Hepatocyte (in vitro differentiated cells): ENCODE data around the gene DNM3. TPM values are rescaled to one million over a fixed set of nuclear protein-coding genes. Genes with fewer than 3 reads are reported as not detected.

ENCODE experiments used
- DNase-seq: peaks from one replicate; pipeline ENCODE4 v3.0.0-alpha.2; 2016; ENCODE audit warnings: low spot score
- H2AFZ ChIP-seq: fragments of 200-600 bp; sonication (generic); 2 replicates; pipeline ENCODE4 v1.6.0; 2016; ENCODE audit warnings: antibody characterized with exemption, mild to moderate bottlenecking
- H3K27ac ChIP-seq: fragments of 200-600 bp; sonication (generic); 2 replicates; pipeline ENCODE4 v1.5.1; 2016; ENCODE audit warnings: mild to moderate bottlenecking
- H3K27me3 ChIP-seq: fragments of 200-600 bp; sonication (generic); 2 replicates; pipeline ENCODE4 v1.6.1; 2016
- H3K36me3 ChIP-seq: fragments of 200-600 bp; sonication (generic); replicated peaks from 2 replicates; pipeline ENCODE4 v1.5.1; 2016; ENCODE audit warnings: low read depth; ENCODE audit not compliant: insufficient read depth
- H3K4me1 ChIP-seq: fragments of 200-600 bp; sonication (generic); 2 replicates; pipeline ENCODE4 v1.5.1; 2016; ENCODE audit warnings: mild to moderate bottlenecking, moderate library complexity; ENCODE audit not compliant: insufficient read depth
- H3K4me2 ChIP-seq: fragments of 200-600 bp; sonication (generic); 2 replicates; pipeline ENCODE4 v1.6.0; 2016
- H3K4me3 ChIP-seq: fragments of 200-600 bp; sonication (generic); 2 replicates; pipeline ENCODE4 v1.5.1; 2016; ENCODE audit warnings: mild to moderate bottlenecking
- H3K79me2 ChIP-seq: fragments of 200-600 bp; sonication (generic); 2 replicates; pipeline ENCODE4 v1.6.0; 2017; ENCODE audit warnings: mild to moderate bottlenecking
- H3K9me2 ChIP-seq: fragments of 200-600 bp; sonication (generic); replicated peaks from 2 replicates; pipeline ENCODE4 v1.6.0; 2017; ENCODE audit warnings: mild to moderate bottlenecking; ENCODE audit not compliant: insufficient read depth
- H3K9me3 ChIP-seq: fragments of 200-600 bp; sonication (generic); 2 replicates; pipeline ENCODE4 v1.5.1; 2016; ENCODE audit warnings: low read depth, mild to moderate bottlenecking
- H4K20me1 ChIP-seq: fragments of 200-600 bp; sonication (generic); 2 replicates; pipeline ENCODE4 v1.6.0; 2016; ENCODE audit warnings: mild to moderate bottlenecking; ENCODE audit not compliant: insufficient read depth, poor library complexity, severe bottlenecking
- EZH2 ChIP-seq: fragments of 200-600 bp; sonication (generic); IDR thresholded peaks from 2 replicates; pipeline ENCODE4 v1.6.1; 2016; ENCODE audit warnings: antibody characterized with exemption, mild to moderate bottlenecking, borderline replicate concordance
- EZH2phosphoT487 ChIP-seq: fragments of 200-600 bp; sonication (generic); IDR thresholded peaks from one replicate; pipeline ENCODE4 v1.6.1; 2018; ENCODE audit warnings: antibody characterized with exemption, mild to moderate bottlenecking, low read depth, moderate library complexity; ENCODE audit not compliant: unreplicated experiment, severe bottlenecking
- WGBS: methylation state at CpG from one replicate; pipeline ENCODE4 v1.1.6; 2016; ENCODE audit warnings: low lambda C conversion rate; ENCODE audit errors: missing lambda C conversion rate; 5-methylcytosine and 5-hydroxymethylcytosine counted together
- polyA plus RNA-seq: library from polyadenylated mRNA; unstranded; fragments of >200 nt; fragmentation: Nextera tagmentation; extraction: Ambion mirVana; gene quantifications from 2 replicates; pipeline ENCODE4 v1.2.1, GENCODE V29; 2016
- total RNA-seq: library from RNA; depleted of rRNA; stranded (reverse); fragments of >200 nt; gene quantifications from 2 replicates; pipeline ENCODE4 v1.2.3, GENCODE V29; 2014
- TF ChIP-seq, protein P1 (sequence below): fragments of 200-600 bp; sonication (generic); IDR thresholded peaks from 2 replicates; pipeline ENCODE4 v1.5.1; 2016; ENCODE audit warnings: antibody characterized with exemption, mild to moderate bottlenecking; ENCODE audit not compliant: poor library complexity

The DNM3 gene
- total and polyA plus RNA-seq, 2 experiments from 2014 or later = 1.5 TPM; not detected in 1

GRCh38 chr1:171931752-171932151 lies 90.5 kb downstream of the DNM3 start:
- no peak overlapping the region for H3K4me2 ChIP-seq
- DNase-seq = no peak
- H3K4me3 ChIP-seq = no peak overlapping the region
- H4K20me1 ChIP-seq = no peaks in the 10 kb centered on the region
- no peak for TF ChIP-seq EZH2
- H3K9me2 ChIP-seq = no peaks in the 10 kb centered on the region
- H3K4me1 ChIP-seq = no peaks in the 10 kb centered on the region
- H3K79me2 ChIP-seq = no peaks in the 10 kb centered on the region
- H3K27ac ChIP-seq = no peak overlapping the region
- H3K36me3 ChIP-seq = no peaks in the 10 kb centered on the region
- no peaks in the 10 kb centered on the region for H3K9me3 ChIP-seq
- H3K27me3 ChIP-seq = no peaks in the 10 kb centered on the region
- no peak overlapping the region for H2AFZ ChIP-seq

- Histone ChIP-seq H3K4me3 (no peak overlapping the region), H2AFZ (no peak overlapping the region), H3K9me3 (no peaks in the 10 kb centered on the region), H3K27ac (no peak overlapping the region), H3K27me3 (no peaks in the 10 kb centered on the region), H3K9me2 (no peaks in the 10 kb centered on the region), H3K79me2 (no peaks in the 10 kb centered on the region), H3K4me1 (no peaks in the 10 kb centered on the region), H3K4me2 (no peak overlapping the region), H4K20me1 (no peaks in the 10 kb centered on the region), H3K36me3 (no peaks in the 10 kb centered on the region)
- TF ChIP-seq EZH2 (no peak), EZH2phosphoT487 (no peak)
- TF ChIP-seq, protein P1, sequence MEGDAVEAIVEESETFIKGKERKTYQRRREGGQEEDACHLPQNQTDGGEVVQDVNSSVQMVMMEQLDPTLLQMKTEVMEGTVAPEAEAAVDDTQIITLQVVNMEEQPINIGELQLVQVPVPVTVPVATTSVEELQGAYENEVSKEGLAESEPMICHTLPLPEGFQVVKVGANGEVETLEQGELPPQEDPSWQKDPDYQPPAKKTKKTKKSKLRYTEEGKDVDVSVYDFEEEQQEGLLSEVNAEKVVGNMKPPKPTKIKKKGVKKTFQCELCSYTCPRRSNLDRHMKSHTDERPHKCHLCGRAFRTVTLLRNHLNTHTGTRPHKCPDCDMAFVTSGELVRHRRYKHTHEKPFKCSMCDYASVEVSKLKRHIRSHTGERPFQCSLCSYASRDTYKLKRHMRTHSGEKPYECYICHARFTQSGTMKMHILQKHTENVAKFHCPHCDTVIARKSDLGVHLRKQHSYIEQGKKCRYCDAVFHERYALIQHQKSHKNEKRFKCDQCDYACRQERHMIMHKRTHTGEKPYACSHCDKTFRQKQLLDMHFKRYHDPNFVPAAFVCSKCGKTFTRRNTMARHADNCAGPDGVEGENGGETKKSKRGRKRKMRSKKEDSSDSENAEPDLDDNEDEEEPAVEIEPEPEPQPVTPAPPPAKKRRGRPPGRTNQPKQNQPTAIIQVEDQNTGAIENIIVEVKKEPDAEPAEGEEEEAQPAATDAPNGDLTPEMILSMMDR = no peak
- 66% methylated on average over 3 of the region's 3 CpGs for WGBS
- no peak for DNase-seq
Measured at GRCh38 chr1:171934664-171935063, 93.4 kb downstream of the DNM3 start.

DNA sequence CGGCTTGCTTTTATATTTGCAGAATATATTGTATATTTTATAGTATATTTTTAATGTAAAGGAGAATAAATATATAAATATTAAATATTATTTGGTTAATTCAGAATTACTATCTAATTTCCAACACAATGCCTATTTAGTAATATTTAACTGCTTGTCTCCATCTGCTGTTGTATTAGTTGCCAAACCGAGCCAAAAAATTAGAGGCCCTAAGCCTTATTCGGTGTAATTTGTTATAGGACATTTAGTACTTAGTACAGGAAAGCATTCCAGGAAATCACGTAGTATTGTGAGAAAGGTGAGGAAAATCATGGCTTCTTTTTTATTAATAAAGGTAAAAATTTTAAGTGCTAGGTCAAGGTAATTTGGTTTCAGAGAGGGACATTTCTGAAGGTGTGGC lies 93.8 kb downstream of the DNM3 start:
- H3K9me2 ChIP-seq = no peaks in the 10 kb centered on the region
- H2AFZ ChIP-seq = no peak overlapping the region
- no peak overlapping the region for H3K27ac ChIP-seq
- H4K20me1 ChIP-seq = no peaks in the 10 kb centered on the region
- H3K4me1 ChIP-seq = peaks cover 3% of the 10 kb centered on the region
- no peaks in the 10 kb centered on the region for H3K36me3 ChIP-seq
- no peaks in the 10 kb centered on the region for H3K79me2 ChIP-seq
- no peaks in the 10 kb centered on the region for H3K9me3 ChIP-seq
- H3K27me3 ChIP-seq = no peaks in the 10 kb centered on the region
- H3K4me2 ChIP-seq = no peak overlapping the region
- no peak for DNase-seq
- no peak for TF ChIP-seq EZH2phosphoT487
- TF ChIP-seq, protein P1 = no peak
- TF ChIP-seq EZH2 = no peak
- 94% methylated on average over 4 of the region's 4 CpGs for WGBS
- H3K4me3 ChIP-seq = no peak overlapping the region

DNA sequence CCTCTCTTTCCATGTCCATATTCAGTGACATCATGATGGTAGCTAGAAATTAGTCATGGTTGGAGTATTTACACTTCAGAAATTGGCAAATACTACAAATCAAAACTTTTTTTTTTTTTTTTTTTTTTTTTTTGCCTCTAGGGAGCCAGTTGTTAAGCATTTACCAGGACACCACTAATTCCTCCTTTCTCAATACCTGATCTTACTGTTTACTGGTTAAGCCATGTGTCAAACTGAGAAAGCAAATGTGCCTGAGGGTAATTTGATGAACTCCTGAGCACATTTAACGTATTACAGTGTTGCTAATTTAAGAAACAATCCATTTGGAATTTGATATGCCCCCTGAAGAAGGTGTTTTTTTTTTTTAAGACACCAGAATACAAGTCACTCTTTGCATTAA lies 94.4 kb downstream of the DNM3 start:
- Histone ChIP-seq H3K27ac (no peak overlapping the region), H3K79me2 (no peaks in the 10 kb centered on the region)

More for the DNA sequence above, 94.4 kb downstream of the DNM3 start:
- Histone ChIP-seq H3K4me3 (no peak overlapping the region), H3K27me3 (no peaks in the 10 kb centered on the region), H3K4me2 (no peak overlapping the region), H3K9me2 (no peaks in the 10 kb centered on the region), H3K36me3 (no peaks in the 10 kb centered on the region), H2AFZ (no peak overlapping the region), H3K4me1 (peaks cover 9% of the 10 kb centered on the region), H4K20me1 (no peaks in the 10 kb centered on the region), H3K9me3 (no peaks in the 10 kb centered on the region)
- TF ChIP-seq, protein P1 = no peak
- TF ChIP-seq EZH2 (no peak), EZH2phosphoT487 (no peak)
- no peak for DNase-seq
- WGBS = 67% methylated on average over 1 of the region's 1 CpG
